Central memory CD8-positive, alpha-beta T cell (primary cell): Measurements from ENCODE around the gene RPH3AL.

ENCODE experiments used
- ATAC-seq: fragments of 150-1000 bp; cut with Tn5 transposase; replicated peaks from 2 replicates; pipeline ENCODE4 v1.10.0; 2022; ENCODE audit warnings: mild to moderate bottlenecking, moderate FRiP score, moderate number of reproducible peaks; ENCODE audit not compliant: poor library complexity, severe bottlenecking; ENCODE audit errors: extremely low read depth
- DNase-seq, 2 donors: peaks; one replicate each; pipeline ENCODE4 v3.0.0; 2021; ENCODE audit warnings: low spot score in 2 of 2
- H3K27ac Mint-ChIP-seq: one replicate; pipeline ENCODE4 v1.8.0; 2022; ENCODE audit warnings: low read depth, mild to moderate bottlenecking, moderate library complexity, mixed read lengths
- H3K27me3 Mint-ChIP-seq: one replicate; pipeline ENCODE4 v1.8.0; 2022; ENCODE audit warnings: mixed read lengths
- H3K36me3 Mint-ChIP-seq: one replicate; pipeline ENCODE4 v1.8.0; 2022; ENCODE audit warnings: mild to moderate bottlenecking, moderate library complexity, mixed read lengths; ENCODE audit not compliant: insufficient read depth
- H3K4me1 Mint-ChIP-seq: one replicate; pipeline ENCODE4 v1.8.0; 2022; ENCODE audit warnings: mixed read lengths
- H3K4me3 Mint-ChIP-seq: one replicate; pipeline ENCODE4 v1.8.0; 2022; ENCODE audit warnings: mild to moderate bottlenecking, moderate library complexity, mixed read lengths
- H3K9me3 Mint-ChIP-seq: one replicate; pipeline ENCODE4 v1.8.0; 2022; ENCODE audit warnings: mixed read lengths

RPH3AL gene

DNA sequence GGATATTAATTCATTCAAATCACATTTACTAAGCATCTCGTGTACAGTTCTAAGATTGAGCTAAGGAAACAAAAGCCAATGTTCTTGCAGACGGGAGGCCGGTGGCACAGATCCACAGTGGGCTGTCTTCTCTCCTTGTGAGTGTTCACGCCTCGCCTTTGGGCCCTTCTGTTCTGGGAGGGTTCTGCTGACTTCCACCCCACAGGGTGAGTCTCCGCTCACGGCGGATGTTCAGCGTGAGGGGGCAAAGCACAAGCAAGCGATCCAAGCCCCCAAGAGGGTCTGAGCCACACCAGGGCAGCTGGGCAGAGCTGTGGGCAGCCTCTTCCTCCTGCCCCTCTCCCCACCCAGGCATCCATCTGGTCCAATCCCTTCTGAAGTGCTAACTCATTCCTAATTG is 86.9 kb downstream of the RPH3AL start:
- H3K27me3 Mint-ChIP-seq, result no peaks in the 10 kb centered on the region
- no peak overlapping the region for H3K27ac Mint-ChIP-seq
- H3K36me3 Mint-ChIP-seq, result peaks cover 2% of the 10 kb centered on the region
- H3K4me1 Mint-ChIP-seq, result no peaks in the 10 kb centered on the region
- no peak overlapping the region for H3K4me3 Mint-ChIP-seq
- DNase-seq (no peak), ATAC-seq (no peak)
- H3K9me3 Mint-ChIP-seq, result no peaks in the 10 kb centered on the region

DNA sequence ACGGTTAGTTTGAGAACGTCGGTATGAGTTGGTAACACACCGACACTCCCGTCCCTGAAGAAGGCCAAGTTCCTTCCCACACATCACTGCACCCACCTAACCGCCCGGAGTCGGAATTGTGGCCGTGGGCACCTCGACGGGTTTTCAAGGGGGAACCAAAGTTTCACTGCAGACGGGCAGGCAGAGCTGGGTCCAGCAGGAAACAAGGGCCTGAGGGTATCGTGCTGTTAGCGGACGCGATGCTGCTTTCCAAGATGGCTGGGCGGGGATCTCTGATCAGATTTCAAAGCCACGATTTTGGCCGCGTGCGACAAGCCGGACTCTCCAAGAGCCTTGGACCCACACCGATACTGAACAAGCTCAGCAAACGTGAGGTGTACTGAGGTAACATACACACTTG is 88.8 kb downstream of the RPH3AL start:
- Mint-ChIP-seq H3K9me3 (no peaks in the 10 kb centered on the region), H3K36me3 (peaks cover 3% of the 10 kb centered on the region), H3K4me1 (no peaks in the 10 kb centered on the region), H3K27ac (no peak overlapping the region), H3K4me3 (no peak overlapping the region), H3K27me3 (no peaks in the 10 kb centered on the region)
- ATAC-seq (no peak), DNase-seq (peak; percentile 1 to 3)

DNA sequence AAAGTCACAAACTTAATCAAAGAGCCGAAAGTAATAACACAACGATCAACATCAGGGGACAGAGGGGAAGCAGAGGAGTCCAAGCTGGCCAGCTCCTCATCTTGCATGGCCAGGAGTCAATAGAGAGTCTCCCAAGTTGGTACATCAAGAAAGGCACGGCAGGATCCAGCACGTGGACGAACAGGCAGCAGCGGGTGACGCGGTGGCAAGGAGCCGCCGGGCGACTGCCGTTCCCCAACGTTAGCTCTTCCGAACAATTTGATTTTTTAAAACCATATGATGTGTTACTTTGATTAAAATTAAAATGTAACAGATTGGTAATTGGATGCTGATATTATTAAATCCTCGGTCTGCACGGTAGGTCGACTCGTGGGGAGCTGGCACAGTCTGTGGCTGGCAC is 89.3 kb downstream of the RPH3AL start:
- DNase-seq (no peak), ATAC-seq (no peak)
- no peaks in the 10 kb centered on the region for H3K9me3 Mint-ChIP-seq
- no peak overlapping the region for H3K27ac Mint-ChIP-seq
- H3K27me3 Mint-ChIP-seq, result no peaks in the 10 kb centered on the region
- no peaks in the 10 kb centered on the region for H3K4me1 Mint-ChIP-seq
- peaks cover 3% of the 10 kb centered on the region for H3K36me3 Mint-ChIP-seq
- no peak overlapping the region for H3K4me3 Mint-ChIP-seq

DNA sequence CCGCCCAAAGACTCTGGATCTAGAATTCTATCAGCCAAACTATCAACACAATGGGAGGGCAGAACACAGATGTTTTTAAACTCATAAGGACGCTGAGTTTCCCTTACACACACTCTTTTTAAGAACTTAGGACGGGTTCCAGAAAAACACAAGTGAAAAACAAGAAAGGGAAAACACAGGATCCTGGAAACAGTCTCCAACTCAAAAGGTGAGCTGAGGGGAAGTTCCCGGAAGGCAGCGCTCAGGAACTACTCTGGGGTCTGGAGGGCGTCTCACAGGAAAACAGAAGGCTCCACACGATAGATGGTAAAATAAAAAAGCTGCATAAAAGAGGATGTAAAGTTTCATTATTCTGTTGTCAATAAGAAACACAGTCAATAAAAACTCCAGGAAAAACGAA is 91.0 kb downstream of the RPH3AL start:
- no peak for DNase-seq
- H3K27ac Mint-ChIP-seq, result no peak overlapping the region
- H3K36me3 Mint-ChIP-seq, result peaks cover 3% of the 10 kb centered on the region
- H3K27me3 Mint-ChIP-seq, result no peaks in the 10 kb centered on the region
- no peak for ATAC-seq
- H3K4me3 Mint-ChIP-seq, result no peak overlapping the region
- H3K4me1 Mint-ChIP-seq, result no peaks in the 10 kb centered on the region
- H3K9me3 Mint-ChIP-seq, result no peaks in the 10 kb centered on the region

DNA sequence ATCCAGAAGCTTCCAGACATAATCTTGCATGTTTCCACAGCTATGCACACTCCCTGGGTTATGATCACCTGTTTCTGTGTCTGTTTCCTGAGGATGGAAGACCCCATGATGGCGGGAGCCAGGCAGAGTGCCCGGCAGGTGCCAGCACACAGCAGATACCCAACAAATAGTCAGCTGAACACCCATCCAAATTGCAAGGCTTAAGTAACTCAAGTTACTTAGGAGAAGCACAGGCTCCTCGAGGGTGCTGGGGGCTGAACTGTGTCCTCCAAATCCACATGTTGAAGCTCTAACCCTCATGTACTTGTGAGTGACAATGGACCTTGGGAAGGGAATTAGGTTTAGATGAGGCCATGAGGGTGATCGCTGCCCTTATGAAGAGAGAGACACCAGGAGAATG is 91.7 kb downstream of the RPH3AL start:
- H3K9me3 Mint-ChIP-seq, result no peaks in the 10 kb centered on the region
- ATAC-seq, result no peak
- peaks cover 3% of the 10 kb centered on the region for H3K36me3 Mint-ChIP-seq
- no peak overlapping the region for H3K4me3 Mint-ChIP-seq
- H3K27me3 Mint-ChIP-seq, result no peaks in the 10 kb centered on the region
- H3K4me1 Mint-ChIP-seq, result no peaks in the 10 kb centered on the region
- no peak for DNase-seq
- no peak overlapping the region for H3K27ac Mint-ChIP-seq

DNA sequence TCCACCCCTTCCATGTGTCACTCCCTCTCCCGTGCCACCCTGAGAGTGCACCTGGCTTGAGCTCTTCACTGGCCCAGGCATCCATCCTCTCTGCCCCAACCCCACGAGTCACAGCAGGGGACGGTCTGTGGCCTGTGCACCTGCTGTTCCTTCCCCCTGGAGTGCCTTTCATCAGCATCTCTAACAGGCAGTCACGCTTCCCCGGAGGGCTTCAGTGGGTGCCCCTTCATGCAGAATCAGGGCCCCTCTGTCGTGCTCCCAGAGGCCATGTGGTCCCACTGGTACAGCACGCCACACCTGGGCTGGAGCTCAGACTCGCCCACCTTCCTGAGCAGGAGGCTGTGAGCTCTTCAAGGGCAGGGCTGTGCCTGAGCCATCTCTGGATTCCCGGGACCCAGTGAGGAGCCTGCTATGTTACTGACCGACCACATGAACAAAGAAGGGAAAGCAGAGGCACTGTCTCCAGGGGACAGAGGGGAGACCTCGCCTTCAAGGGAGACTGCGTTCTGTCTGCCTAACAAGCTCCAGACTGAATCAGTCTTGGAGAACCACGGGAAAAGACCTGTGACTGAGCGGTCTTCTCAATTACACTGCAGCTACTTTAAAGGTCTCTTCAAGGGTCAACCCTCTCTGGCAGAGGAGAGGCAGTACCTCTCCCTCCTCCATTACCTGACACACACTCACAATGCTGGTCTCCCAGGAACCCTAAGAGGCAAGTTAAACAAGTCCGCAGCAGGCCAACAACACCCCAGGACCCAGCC is 92.4 kb downstream of the RPH3AL start:
- Mint-ChIP-seq H3K27ac (no peak overlapping the region), H3K27me3 (no peaks in the 10 kb centered on the region), H3K9me3 (no peaks in the 10 kb centered on the region), H3K4me3 (no peak overlapping the region), H3K36me3 (peaks cover 3% of the 10 kb centered on the region), H3K4me1 (no peaks in the 10 kb centered on the region)
- ATAC-seq (no peak), DNase-seq (no peak)

DNA sequence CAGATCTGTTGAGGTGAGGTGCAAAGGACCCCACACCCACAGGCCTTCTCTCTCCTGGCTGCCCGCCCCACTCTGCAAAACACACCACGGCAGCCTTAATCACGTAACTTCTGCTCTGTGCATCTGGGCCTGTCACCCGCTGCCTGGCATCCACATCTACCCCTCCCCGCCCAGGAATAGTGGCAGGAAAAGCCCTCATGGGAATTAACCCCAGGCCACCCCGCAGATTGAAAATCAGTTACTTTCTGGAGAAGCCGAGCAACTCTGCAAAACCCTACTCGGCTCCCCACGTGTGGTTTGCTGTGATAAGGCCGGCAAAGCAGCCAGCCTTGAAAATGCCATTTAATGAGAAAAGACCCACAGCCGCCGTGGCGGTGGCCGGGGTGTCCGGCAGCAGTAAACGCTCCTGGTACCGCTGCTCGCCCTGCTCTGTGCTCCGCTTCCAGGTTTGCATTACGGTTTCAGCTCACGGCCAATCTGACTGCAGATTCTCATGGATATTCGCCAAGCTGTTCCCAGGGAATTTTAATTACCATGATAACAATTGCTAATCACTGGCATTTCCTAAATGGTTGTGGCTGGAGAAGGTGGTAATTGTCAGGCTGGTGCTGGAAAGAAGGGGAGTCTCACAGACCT is 93.1 kb downstream of the RPH3AL start:
- Mint-ChIP-seq H3K27ac (no peak overlapping the region), H3K9me3 (no peaks in the 10 kb centered on the region)

DNA sequence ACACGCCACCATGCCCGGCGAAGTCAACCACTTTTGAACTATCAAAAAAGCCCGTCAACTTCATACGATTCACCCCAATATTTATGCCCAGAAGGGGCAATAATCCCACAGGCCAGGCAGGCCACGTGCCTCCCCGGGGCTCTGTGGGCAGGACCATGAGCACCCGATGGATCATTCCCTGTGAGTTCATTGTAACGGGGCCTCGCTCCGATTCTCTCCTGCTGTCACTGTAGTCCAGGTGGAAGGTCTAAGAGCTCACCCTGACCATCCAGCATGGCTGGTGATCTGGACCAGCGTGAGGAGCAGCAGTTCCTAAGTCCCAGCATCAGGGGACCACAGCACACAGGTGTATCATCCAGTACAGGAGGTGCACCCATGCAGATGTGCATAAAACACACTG is 93.7 kb downstream of the RPH3AL start:
- no peaks in the 10 kb centered on the region for H3K27me3 Mint-ChIP-seq
- DNase-seq (no peak), ATAC-seq (no peak)
- no peaks in the 10 kb centered on the region for H3K4me1 Mint-ChIP-seq
- H3K36me3 Mint-ChIP-seq, result peaks cover 3% of the 10 kb centered on the region
- H3K4me3 Mint-ChIP-seq, result no peak overlapping the region
- H3K9me3 Mint-ChIP-seq, result no peaks in the 10 kb centered on the region
- H3K27ac Mint-ChIP-seq, result no peak overlapping the region

More for the DNA sequence above, 93.1 kb downstream of the RPH3AL start:
- Mint-ChIP-seq H3K4me1 (no peaks in the 10 kb centered on the region), H3K36me3 (peaks cover 3% of the 10 kb centered on the region), H3K27me3 (no peaks in the 10 kb centered on the region), H3K4me3 (no peak overlapping the region)
- no peak for ATAC-seq
- DNase-seq, result no peak

DNA sequence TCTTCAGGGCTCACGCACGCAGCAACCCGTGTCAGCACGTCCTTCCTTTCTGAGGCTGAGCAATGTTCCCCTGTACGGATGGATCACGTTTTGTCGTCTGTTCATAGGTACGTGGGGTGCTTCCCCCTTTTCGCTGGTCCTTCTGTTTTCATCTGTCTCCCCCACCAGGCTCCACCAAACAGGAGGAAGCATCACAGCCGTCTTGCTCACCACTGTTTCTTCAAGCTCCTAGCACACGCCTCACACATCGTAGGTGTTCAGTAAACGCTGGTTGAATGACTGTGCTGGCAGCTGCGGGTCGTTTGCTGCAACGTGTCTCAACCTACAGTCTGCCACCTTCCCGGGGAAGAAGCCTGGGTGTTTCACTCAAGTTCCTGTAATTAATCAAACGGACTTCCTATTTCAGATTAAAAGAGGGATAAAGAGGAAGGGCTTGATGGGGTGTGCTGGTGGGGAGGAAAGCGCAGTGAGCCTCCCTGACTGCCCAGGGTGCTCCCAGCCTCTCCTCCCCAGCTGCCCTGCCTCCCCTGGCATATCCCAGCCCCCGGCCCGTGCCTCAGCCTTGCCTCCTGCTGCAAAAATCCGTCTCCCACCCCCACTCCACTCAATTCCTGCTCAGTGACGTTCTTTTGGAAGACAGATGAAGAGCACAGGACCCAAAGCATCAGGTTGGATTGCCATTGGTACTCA is 94.4 kb downstream of the RPH3AL start:
- H3K27me3 Mint-ChIP-seq, result no peaks in the 10 kb centered on the region
- no peaks in the 10 kb centered on the region for H3K9me3 Mint-ChIP-seq
- DNase-seq (no peak), ATAC-seq (no peak)
- no peak overlapping the region for H3K4me3 Mint-ChIP-seq
- H3K36me3 Mint-ChIP-seq, result peaks cover 3% of the 10 kb centered on the region
- H3K27ac Mint-ChIP-seq, result no peak overlapping the region
- H3K4me1 Mint-ChIP-seq, result no peaks in the 10 kb centered on the region

DNA sequence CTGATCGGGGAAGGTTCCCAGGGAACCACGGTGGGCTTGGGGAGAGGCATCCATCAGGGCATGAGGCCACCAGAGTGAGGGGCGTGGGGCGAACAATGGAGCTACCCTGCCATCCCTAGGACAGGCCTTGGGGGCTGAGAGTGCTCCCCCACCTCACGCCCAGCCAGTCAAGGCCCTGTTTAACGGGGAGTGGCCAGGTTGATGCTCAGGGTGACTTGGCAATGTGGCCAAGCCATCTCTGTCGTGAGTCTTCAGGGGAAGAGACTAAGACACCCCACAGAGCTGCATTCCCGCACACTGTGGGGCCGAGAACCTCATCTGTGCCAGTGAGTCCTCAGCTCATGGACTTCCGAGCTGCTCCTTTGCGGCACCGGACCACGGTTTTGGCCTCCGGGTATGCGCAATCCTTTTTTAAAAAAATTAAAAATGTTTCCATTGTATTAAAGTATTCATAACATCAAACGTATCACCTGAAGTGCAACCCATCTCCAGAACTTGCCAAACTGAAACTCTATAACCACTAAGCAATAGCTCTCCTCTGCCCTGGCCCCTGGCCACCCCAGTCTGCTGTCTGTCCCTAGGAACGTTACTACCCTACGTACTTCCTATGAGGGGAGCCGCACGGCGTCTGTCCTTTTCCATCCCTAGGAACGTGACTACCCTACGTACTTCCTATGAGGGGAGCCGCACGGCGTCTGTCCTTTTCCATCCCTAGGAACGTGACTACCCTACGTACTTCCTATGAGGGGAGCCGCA is 99.3 kb downstream of the RPH3AL start:
- Mint-ChIP-seq H3K4me1 (no peaks in the 10 kb centered on the region), H3K27ac (no peak overlapping the region), H3K36me3 (no peaks in the 10 kb centered on the region), H3K9me3 (no peaks in the 10 kb centered on the region), H3K27me3 (no peaks in the 10 kb centered on the region), H3K4me3 (no peak overlapping the region)
- DNase-seq (no peak), ATAC-seq (no peak)

DNA sequence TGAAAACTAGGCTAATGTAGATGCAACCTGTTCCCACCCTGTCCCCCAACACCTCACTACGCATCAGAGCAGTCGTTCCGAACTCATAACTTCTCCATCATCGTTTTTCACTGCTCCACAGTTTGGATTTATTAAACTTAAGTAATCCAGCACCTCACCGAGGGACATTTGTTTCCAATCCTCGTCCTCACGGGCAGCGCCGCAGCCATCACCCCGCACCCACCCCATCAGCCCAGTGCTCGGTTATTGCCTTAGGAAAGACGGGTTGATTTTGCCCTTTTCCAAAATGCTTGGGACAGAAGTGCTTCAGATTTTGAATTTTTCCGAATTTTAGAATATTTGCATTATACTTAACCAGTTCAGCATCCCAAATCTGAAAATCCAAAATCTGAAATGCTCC is 100.2 kb downstream of the RPH3AL start:
- Mint-ChIP-seq H3K4me3 (no peak overlapping the region), H3K9me3 (no peaks in the 10 kb centered on the region), H3K27me3 (no peaks in the 10 kb centered on the region), H3K36me3 (no peaks in the 10 kb centered on the region), H3K27ac (no peak overlapping the region), H3K4me1 (no peaks in the 10 kb centered on the region)
- ATAC-seq (no peak), DNase-seq (no peak)

DNA sequence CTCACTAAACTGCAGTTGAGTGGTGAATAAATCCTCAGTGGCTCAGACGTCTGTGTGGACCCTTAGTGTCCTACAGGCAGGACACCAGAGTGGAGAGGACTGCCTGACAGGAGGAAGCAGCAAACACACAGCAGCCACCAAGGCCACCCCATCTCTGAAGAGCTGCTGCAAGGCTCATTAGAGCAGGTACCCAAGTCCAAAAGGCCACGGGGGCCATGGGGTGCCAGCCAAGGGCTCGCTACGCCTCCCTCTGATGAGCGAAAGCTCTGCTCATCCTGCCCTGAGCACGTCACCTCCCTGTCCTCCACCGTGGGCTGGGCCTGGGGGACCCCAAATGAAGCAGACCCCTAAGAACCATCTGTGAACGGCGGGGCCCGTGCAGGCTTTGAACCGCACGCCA is 101.1 kb downstream of the RPH3AL start:
- ATAC-seq (no peak), DNase-seq (no peak)
- Mint-ChIP-seq H3K27me3 (no peaks in the 10 kb centered on the region), H3K36me3 (no peaks in the 10 kb centered on the region), H3K4me1 (no peaks in the 10 kb centered on the region), H3K27ac (no peak overlapping the region), H3K9me3 (no peaks in the 10 kb centered on the region), H3K4me3 (no peak overlapping the region)
